GM12878 (cell line): ENCODE data around the gene CARD11. TPM values are rescaled to one million over a fixed set of nuclear protein-coding genes. Genes with fewer than 3 reads are reported as not detected.

Experiments
- ATAC-seq: fragments of 200-7000 bp; cut with Tn5 transposase; 3 replicates; pipeline ENCODE4 v1.9.1; 2020; ENCODE audit warnings: mild to moderate bottlenecking, moderate library complexity
- BruUV-seq: library from RNA; stranded (reverse); fragments of 400-500 nt; replicated peaks from 2 replicates; lab custom pipeline; 2021; lab: Mats Ljungman, UMichigan
- CTCF ChIA-PET: fragments of 300-600 bp; sonication (Branson Sonifier 250); formaldehyde crosslinking; extraction: SDS; loops from one replicate; lab custom pipeline; 2021; ENCODE audit warnings: inconsistent platforms; lab: Yijun Ruan, JAX
- POLR2A ChIA-PET: fragments of 350-600 bp; formaldehyde crosslinking; extraction: SDS; loops from one replicate; lab custom pipeline; 2021; ENCODE audit warnings: inconsistent platforms; lab: Charles Lee
- RAD21 ChIA-PET: fragments of 300-600 bp; sonication (Branson Sonifier 250); formaldehyde crosslinking; loops from one replicate; lab custom pipeline; 2023; ENCODE audit warnings: antibody characterized with exemption; ENCODE audit not compliant: unreplicated experiment; lab: Charles Lee
- SMC1A ChIA-PET: fragments of 300-600 bp; sonication (Branson Sonifier 250); formaldehyde crosslinking; loops from one replicate; lab custom pipeline; 2023; ENCODE audit not compliant: unreplicated experiment, uncharacterized antibody; lab: Charles Lee
- DNase-seq: peaks from one replicate; pipeline ENCODE4 v3.0.0-alpha.2; 2011; ENCODE audit warnings: low read depth, low spot score
- FAIRE-seq: peaks from 3 replicates; lab custom pipeline; 2011; peaks lifted over from hg19 to GRCh38; lab: Jason Lieb, UNC
- H2AFZ ChIP-seq: 2 replicates; pipeline ENCODE4 v1.6.0; 2011; ENCODE audit warnings: low read depth, low read length, control low read depth; ENCODE audit not compliant: control insufficient read depth
- H3K27ac ChIP-seq: 2 replicates; pipeline ENCODE4 v1.5.1; 2011; ENCODE audit warnings: control low read depth; ENCODE audit not compliant: control insufficient read depth, insufficient read depth
- H3K27me3 ChIP-seq, 2 experiments: replicated peaks in 1 of 2; 2 replicates each; pipeline versions ENCODE4 v1.6.0 to v1.6.1; 2011; ENCODE audit warnings: low read length in 1 of 2; ENCODE audit not compliant: control insufficient read depth in 2 of 2, insufficient read depth in 2 of 2
- H3K36me3 ChIP-seq, 2 experiments: 2 replicates each; pipeline ENCODE4 v1.5.1; 2011; ENCODE audit warnings: low read length in 1 of 2; ENCODE audit not compliant: control insufficient read depth in 2 of 2, insufficient read depth in 2 of 2
- H3K4me1 ChIP-seq: 2 replicates; pipeline ENCODE4 v1.6.1; 2011; ENCODE audit warnings: mild to moderate bottlenecking, low read length, moderate library complexity, mixed read lengths; ENCODE audit not compliant: control insufficient read depth, insufficient read depth
- H3K4me2 ChIP-seq: 2 replicates; pipeline ENCODE4 v1.6.0; 2011; ENCODE audit warnings: control low read depth; ENCODE audit not compliant: control insufficient read depth, insufficient read depth
- H3K4me3 ChIP-seq: fragments of 200-600 bp; sonication (generic); 2 replicates; pipeline ENCODE4 v1.5.1; 2016
- H3K79me2 ChIP-seq: 2 replicates; pipeline ENCODE4 v1.6.0; 2011; ENCODE audit warnings: low read length; ENCODE audit not compliant: control insufficient read depth, insufficient read depth
- H3K9ac ChIP-seq: 2 replicates; pipeline ENCODE4 v1.8.0; 2011; ENCODE audit warnings: low read length, control low read depth, mixed read lengths; ENCODE audit not compliant: control insufficient read depth, insufficient read depth
- H3K9me3 ChIP-seq: replicated peaks from 3 replicates; pipeline ENCODE4 v1.5.1; 2011; ENCODE audit warnings: mild to moderate bottlenecking, low read length; ENCODE audit not compliant: control insufficient read depth, insufficient read depth
- H4K20me1 ChIP-seq: 2 replicates; pipeline ENCODE4 v1.6.0; 2011; ENCODE audit not compliant: control insufficient read depth, insufficient read depth
- YBX1 ChIP-seq: fragments of 450-650 bp; IDR thresholded peaks from 2 replicates; pipeline ENCODE4 v1.6.1; 2016; ENCODE audit warnings: antibody characterized with exemption
- ZSCAN29 ChIP-seq: fragments of 450-650 bp; IDR thresholded peaks from 2 replicates; pipeline ENCODE4 v1.6.1; 2017; ENCODE audit warnings: mild to moderate bottlenecking, moderate library complexity
- WGBS: methylation state at CpG from one replicate; pipeline ENCODE4 v1.1.6; 2016; ENCODE audit warnings: low lambda C conversion rate; ENCODE audit not compliant: insufficient replicate concordance, insufficient coverage; ENCODE audit errors: missing lambda C conversion rate; 5-methylcytosine and 5-hydroxymethylcytosine counted together
- in situ Hi-C: fragments of 300-500 bp; cut with MboI; formaldehyde crosslinking; loops from 9 replicates; pipeline ENCODE4 v1.14.3; 2018; ENCODE audit warnings: mixed read lengths
- intact Hi-C: fragments of 100-400 bp; cut with micrococcal nuclease; formaldehyde crosslinking; loops from one replicate; pipeline ENCODE4 v1.14.2; 2022; ENCODE audit not compliant: unreplicated experiment
- polyA plus RNA-seq, 11 experiments: library from polyadenylated mRNA; depleted of rRNA in 4 of 11; unstranded in 6 of 11; stranded (reverse) in 5 of 11; fragments of >200 nt; fragmentation: Nextera tagmentation in 4 of 11; fragmentation: Illumina TruSeq in 1 of 11; extraction: Ambion mirVana in 4 of 11; extraction: Trizol in 1 of 11; gene quantifications; 1 replicate in 1 of 11; 2 replicates in 10 of 11; pipeline versions ENCODE4 v1.2.1 to v1.2.3, GENCODE V29; 2011 to 2016; ENCODE audit warnings: inconsistent platforms in 2 of 11, missing spikeins in 2 of 11, low read depth in 1 of 11
- total RNA-seq, 4 experiments: library from RNA; depleted of rRNA in 3 of 4; stranded (reverse); fragments of >200 nt in 3 of 4; fragmentation: Illumina TruSeq in 1 of 4; extraction: Trizol in 1 of 4; gene quantifications; 2 replicates each; pipeline versions ENCODE4 v1.2.1 to v1.2.3, GENCODE V29; 2013 to 2021
- TF ChIP-seq, protein P1 (sequence below): fragments of 450-650 bp; IDR thresholded peaks from 2 replicates; pipeline ENCODE4 v1.6.1; 2017; ENCODE audit warnings: mild to moderate bottlenecking, moderate library complexity
- TF ChIP-seq, protein P2 (sequence below): fragments of 450-650 bp; conservative IDR thresholded peaks from 2 replicates; pipeline ENCODE4 v1.6.1; 2017; ENCODE audit warnings: mild to moderate bottlenecking, moderate library complexity

Gene CARD11
- total and polyA plus RNA-seq, 10 of the 15 experiments (the other 5 are each of a cell fraction or from before 2014, with no cell fraction given), result 0.27 to 72.0 (median 28.4) TPM

DNA sequence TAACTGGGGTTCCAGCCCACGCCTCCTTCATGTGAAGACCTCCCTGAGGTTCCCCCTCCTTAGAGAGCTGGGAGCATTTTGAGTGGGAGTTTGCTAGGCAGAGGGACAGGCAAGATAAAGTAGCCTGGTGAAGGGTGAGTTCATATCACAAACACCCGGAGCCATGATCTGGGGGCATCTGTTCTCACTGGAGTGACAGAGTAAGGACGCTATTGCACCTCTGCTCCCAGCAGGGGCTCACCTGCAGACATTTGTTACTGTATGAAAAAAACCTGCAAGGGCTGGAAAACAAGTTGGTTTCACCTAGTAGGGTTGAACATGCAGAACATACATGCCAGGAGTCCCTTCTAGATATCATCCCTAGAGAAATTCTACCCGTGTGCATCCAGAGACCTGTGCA is 88.4 kb downstream of the CARD11 start:
- peaks cover 9 to 31% of the 10 kb centered on the region in 2 experiments; a peak in 3 of 4 replicates for H3K36me3 ChIP-seq
- H3K9ac ChIP-seq, result no peak overlapping the region
- H3K4me2 ChIP-seq, result no peak overlapping the region
- in situ Hi-C loops, result no loop called here
- H3K4me3 ChIP-seq, result no peak overlapping the region
- intact Hi-C loops, result no loop called here
- H3K4me1 ChIP-seq, result peaks cover 4% of the 10 kb centered on the region; the same call in 1 of the 2 replicates
- ChIA-PET CTCF (no interaction called here), POLR2A (no interaction called here), SMC1A (interaction anchor here (0.9 to 1.5 kb wide), 2 partner anchors 29 to 52 kb away, joined by 3 read pairs; no protein-coding TSS in a partner anchor), RAD21 (no interaction called here)
- H3K27ac ChIP-seq, result no peak overlapping the region
- WGBS, result 97% methylated on average over 4 of the region's 4 CpGs
- H3K79me2 ChIP-seq, result no peaks in the 10 kb centered on the region
- FAIRE-seq (no peak), DNase-seq (no peak), ATAC-seq (no peak)
- peaks cover 4% of the 10 kb centered on the region for H3K9me3 ChIP-seq
- no peaks in the 10 kb centered on the region for H4K20me1 ChIP-seq
- H2AFZ ChIP-seq, result no peak overlapping the region
- BruUV-seq, result no TSS peak
- TF ChIP-seq, protein P1, sequence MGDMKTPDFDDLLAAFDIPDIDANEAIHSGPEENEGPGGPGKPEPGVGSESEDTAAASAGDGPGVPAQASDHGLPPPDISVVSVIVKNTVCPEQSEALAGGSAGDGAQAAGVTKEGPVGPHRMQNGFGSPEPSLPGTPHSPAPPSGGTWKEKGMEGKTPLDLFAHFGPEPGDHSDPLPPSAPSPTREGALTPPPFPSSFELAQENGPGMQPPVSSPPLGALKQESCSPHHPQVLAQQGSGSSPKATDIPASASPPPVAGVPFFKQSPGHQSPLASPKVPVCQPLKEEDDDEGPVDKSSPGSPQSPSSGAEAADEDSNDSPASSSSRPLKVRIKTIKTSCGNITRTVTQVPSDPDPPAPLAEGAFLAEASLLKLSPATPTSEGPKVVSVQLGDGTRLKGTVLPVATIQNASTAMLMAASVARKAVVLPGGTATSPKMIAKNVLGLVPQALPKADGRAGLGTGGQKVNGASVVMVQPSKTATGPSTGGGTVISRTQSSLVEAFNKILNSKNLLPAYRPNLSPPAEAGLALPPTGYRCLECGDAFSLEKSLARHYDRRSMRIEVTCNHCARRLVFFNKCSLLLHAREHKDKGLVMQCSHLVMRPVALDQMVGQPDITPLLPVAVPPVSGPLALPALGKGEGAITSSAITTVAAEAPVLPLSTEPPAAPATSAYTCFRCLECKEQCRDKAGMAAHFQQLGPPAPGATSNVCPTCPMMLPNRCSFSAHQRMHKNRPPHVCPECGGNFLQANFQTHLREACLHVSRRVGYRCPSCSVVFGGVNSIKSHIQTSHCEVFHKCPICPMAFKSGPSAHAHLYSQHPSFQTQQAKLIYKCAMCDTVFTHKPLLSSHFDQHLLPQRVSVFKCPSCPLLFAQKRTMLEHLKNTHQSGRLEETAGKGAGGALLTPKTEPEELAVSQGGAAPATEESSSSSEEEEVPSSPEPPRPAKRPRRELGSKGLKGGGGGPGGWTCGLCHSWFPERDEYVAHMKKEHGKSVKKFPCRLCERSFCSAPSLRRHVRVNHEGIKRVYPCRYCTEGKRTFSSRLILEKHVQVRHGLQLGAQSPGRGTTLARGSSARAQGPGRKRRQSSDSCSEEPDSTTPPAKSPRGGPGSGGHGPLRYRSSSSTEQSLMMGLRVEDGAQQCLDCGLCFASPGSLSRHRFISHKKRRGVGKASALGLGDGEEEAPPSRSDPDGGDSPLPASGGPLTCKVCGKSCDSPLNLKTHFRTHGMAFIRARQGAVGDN, result no peak
- no peak for TF ChIP-seq YBX1
- TF ChIP-seq, protein P2, sequence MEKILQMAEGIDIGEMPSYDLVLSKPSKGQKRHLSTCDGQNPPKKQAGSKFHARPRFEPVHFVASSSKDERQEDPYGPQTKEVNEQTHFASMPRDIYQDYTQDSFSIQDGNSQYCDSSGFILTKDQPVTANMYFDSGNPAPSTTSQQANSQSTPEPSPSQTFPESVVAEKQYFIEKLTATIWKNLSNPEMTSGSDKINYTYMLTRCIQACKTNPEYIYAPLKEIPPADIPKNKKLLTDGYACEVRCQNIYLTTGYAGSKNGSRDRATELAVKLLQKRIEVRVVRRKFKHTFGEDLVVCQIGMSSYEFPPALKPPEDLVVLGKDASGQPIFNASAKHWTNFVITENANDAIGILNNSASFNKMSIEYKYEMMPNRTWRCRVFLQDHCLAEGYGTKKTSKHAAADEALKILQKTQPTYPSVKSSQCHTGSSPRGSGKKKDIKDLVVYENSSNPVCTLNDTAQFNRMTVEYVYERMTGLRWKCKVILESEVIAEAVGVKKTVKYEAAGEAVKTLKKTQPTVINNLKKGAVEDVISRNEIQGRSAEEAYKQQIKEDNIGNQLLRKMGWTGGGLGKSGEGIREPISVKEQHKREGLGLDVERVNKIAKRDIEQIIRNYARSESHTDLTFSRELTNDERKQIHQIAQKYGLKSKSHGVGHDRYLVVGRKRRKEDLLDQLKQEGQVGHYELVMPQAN, result no peak
- TF ChIP-seq ZSCAN29, result no peak
- H3K27me3 ChIP-seq, result no peaks in the 10 kb centered on the region
